ENCODE results near the gene CRKL.

CRKL gene

DNA sequence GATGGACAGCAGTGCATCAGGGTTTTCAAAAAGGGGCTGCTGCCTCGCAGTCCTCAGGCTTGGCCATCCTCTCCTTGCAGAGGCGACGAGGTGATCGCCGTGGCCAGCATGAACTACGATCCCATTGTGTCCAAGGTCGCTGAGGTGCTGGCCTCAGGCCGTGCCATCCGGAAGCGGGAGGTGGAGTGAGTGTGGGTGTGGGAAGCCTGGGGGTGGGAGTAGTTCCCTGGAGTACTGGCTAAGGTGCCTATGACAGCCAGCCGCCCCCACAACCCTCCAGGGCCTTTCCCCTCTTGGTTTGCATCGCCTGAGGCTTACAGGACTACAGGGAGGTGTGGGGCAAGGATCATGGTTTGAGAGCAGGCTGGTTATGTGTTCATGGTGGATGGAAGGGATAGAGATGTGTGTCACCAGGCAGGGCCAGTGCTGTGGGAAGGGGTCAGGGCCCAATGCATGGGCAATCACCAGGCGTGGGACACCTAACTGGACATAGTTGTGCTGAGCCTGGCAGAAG is 62.8 kb downstream of the CRKL start:
- H3K4me3 ChIP-seq (ENCODE audit: low read length): no peak overlapping the region
- H3K4me1 ChIP-seq (ENCODE audit: low read length): peaks cover 16% of the 10 kb centered on the region
- H3K9me3 ChIP-seq (ENCODE audit: insufficient read depth, low read length): no peaks in the 10 kb centered on the region
- no peak overlapping the region for H3K27ac ChIP-seq (ENCODE audit: low read length)
- peaks cover 6% of the 10 kb centered on the region for H3K36me3 ChIP-seq (replicated peaks; ENCODE audit: low read depth, low read length)
- H4K20me1 ChIP-seq (ENCODE audit: insufficient read depth, low read length): no peaks in the 10 kb centered on the region
- no peak overlapping the region for H2AFZ ChIP-seq (ENCODE audit: low read depth, low read length)
- no peaks in the 10 kb centered on the region for H3K27me3 ChIP-seq (ENCODE audit: low read depth, low read length)
- no peak for TF ChIP-seq EZH2phosphoT487 (IDR thresholded peaks at IDR 0.05; ENCODE audit: low read depth)
- TF ChIP-seq, protein P1, sequence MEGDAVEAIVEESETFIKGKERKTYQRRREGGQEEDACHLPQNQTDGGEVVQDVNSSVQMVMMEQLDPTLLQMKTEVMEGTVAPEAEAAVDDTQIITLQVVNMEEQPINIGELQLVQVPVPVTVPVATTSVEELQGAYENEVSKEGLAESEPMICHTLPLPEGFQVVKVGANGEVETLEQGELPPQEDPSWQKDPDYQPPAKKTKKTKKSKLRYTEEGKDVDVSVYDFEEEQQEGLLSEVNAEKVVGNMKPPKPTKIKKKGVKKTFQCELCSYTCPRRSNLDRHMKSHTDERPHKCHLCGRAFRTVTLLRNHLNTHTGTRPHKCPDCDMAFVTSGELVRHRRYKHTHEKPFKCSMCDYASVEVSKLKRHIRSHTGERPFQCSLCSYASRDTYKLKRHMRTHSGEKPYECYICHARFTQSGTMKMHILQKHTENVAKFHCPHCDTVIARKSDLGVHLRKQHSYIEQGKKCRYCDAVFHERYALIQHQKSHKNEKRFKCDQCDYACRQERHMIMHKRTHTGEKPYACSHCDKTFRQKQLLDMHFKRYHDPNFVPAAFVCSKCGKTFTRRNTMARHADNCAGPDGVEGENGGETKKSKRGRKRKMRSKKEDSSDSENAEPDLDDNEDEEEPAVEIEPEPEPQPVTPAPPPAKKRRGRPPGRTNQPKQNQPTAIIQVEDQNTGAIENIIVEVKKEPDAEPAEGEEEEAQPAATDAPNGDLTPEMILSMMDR (IDR thresholded peaks at IDR 0.05; ENCODE audit: low read depth, low read length): no peak
- H3K4me2 ChIP-seq (ENCODE audit: low read length): no peak overlapping the region
- H3K9ac ChIP-seq (ENCODE audit: low read length): no peak overlapping the region
- peaks cover 20% of the 10 kb centered on the region for H3K79me2 ChIP-seq (ENCODE audit: low read length)

GRCh38 chr22:20980523-20980922 is 63.3 kb downstream of the CRKL start:
- H3K4me2 ChIP-seq (ENCODE audit: low read length): peak overlapping the region; percentile 97
- peaks cover 20% of the 10 kb centered on the region for H3K79me2 ChIP-seq (ENCODE audit: low read length)

DNA sequence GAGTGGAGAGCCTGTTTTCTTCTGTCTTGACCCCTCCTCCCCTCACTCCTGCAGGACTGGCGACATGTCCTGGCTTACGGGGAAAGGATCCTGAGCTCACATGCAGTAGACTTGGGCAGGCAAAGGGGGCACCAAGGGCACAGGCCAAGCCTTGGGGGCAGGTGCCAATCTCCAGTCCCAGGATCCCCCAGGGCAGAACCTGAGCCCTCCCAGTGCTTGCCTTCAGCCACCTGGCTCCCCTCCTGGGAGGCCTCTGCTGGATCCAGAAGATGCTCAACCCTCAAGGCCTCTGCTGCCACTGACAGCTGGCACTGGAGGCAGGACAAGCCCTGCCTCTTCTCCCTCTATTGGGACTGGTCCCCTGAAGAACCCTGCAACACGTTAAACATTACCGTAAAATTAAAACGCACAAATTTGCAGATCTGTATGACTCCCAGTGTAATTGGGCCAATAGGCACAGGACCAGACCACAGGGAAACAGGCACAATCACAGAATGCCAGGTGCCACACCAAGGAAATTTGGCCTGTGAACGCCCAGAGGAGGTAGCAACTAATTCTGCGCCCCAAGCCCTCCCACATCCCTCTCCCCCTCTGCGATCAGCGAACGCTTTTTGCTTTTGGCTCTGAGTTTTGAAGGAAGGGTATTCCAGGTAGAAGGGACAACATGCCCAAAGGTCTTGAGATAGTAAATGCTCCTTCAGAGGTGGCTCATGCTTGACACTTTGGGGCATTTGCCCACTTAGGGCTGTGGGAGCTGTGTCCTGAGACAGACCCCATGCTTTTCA is 63.9 kb downstream of the CRKL start:
- Histone ChIP-seq H3K27me3 (ENCODE audit: low read depth, low read length) (no peaks in the 10 kb centered on the region), H3K36me3 (replicated peaks; ENCODE audit: low read depth, low read length) (peaks cover 15% of the 10 kb centered on the region), H3K9ac (ENCODE audit: low read length) (peak overlapping the region; percentile 98), H2AFZ (ENCODE audit: low read depth, low read length) (peak overlapping the region; percentile 58; the same call in 1 of the 2 replicates), H3K9me3 (ENCODE audit: insufficient read depth, low read length) (no peaks in the 10 kb centered on the region), H3K4me1 (ENCODE audit: low read length) (peaks cover 16% of the 10 kb centered on the region), H3K79me2 (ENCODE audit: low read length) (peaks cover 20% of the 10 kb centered on the region), H3K27ac (ENCODE audit: low read length) (peak overlapping the region; percentile 62), H3K4me2 (ENCODE audit: low read length) (peak overlapping the region; percentile 97), H3K4me3 (ENCODE audit: low read length) (peak overlapping the region; percentile 96), H4K20me1 (ENCODE audit: insufficient read depth, low read length) (no peaks in the 10 kb centered on the region)
- TF ChIP-seq EZH2phosphoT487 (IDR thresholded peaks at IDR 0.05; ENCODE audit: low read depth): no peak
- TF ChIP-seq, protein P1 (IDR thresholded peaks at IDR 0.05; ENCODE audit: low read depth, low read length): no peak

More at GRCh38 chr22:20980523-20980922, 63.3 kb downstream of the CRKL start:
- Histone ChIP-seq H3K36me3 (replicated peaks; ENCODE audit: low read depth, low read length) (peaks cover 9% of the 10 kb centered on the region), H3K27ac (ENCODE audit: low read length) (no peak overlapping the region), H3K27me3 (ENCODE audit: low read depth, low read length) (no peaks in the 10 kb centered on the region), H3K4me1 (ENCODE audit: low read length) (peaks cover 16% of the 10 kb centered on the region), H3K9me3 (ENCODE audit: insufficient read depth, low read length) (no peaks in the 10 kb centered on the region), H3K9ac (ENCODE audit: low read length) (no peak overlapping the region), H2AFZ (ENCODE audit: low read depth, low read length) (no peak overlapping the region), H4K20me1 (ENCODE audit: insufficient read depth, low read length) (no peaks in the 10 kb centered on the region), H3K4me3 (ENCODE audit: low read length) (no peak overlapping the region)
- TF ChIP-seq, protein P1 (IDR thresholded peaks at IDR 0.05; ENCODE audit: low read depth, low read length): no peak
- no peak for TF ChIP-seq EZH2phosphoT487 (IDR thresholded peaks at IDR 0.05; ENCODE audit: low read depth)

GRCh38 chr22:20981787-20982562 is 64.8 kb downstream of the CRKL start, which contains the start of gene LZTR1:
LZTR1 (plus strand) TSS chr22:20982297; CDS start chr22:20982372, 75 bp downstream.
- Histone ChIP-seq H3K4me3 (ENCODE audit: low read length) (peak within 1 kb of the TSS; percentile 96), H3K36me3 (replicated peaks; ENCODE audit: low read depth, low read length) (peaks cover 15% of the 10 kb centered on the region), H4K20me1 (ENCODE audit: insufficient read depth, low read length) (no peaks in the 10 kb centered on the region), H3K9me3 (ENCODE audit: insufficient read depth, low read length) (no peaks in the 10 kb centered on the region), H3K27ac (ENCODE audit: low read length) (peak within 1 kb of the TSS; percentile 62), H3K9ac (ENCODE audit: low read length) (peak within 1 kb of the TSS; percentile 98), H3K79me2 (ENCODE audit: low read length) (peaks cover 20% of the 10 kb centered on the region), H2AFZ (ENCODE audit: low read depth, low read length) (peak within 1 kb of the TSS; percentile 74), H3K27me3 (ENCODE audit: low read depth, low read length) (no peaks in the 10 kb centered on the region), H3K4me2 (ENCODE audit: low read length) (peak within 1 kb of the TSS; percentile 97), H3K4me1 (ENCODE audit: low read length) (peaks cover 16% of the 10 kb centered on the region)
- no peak for TF ChIP-seq EZH2phosphoT487 (IDR thresholded peaks at IDR 0.05; ENCODE audit: low read depth)
- TF ChIP-seq, protein P1 (IDR thresholded peaks at IDR 0.05; ENCODE audit: low read depth, low read length): peak; percentile 64
